ENCODE results near the gene ATF6B.
"Not testable (repeated sequence)": the region's sequence is repeated elsewhere in the genome, so short reads cannot be mapped to it uniquely, and the experiment has no call there.

Gene ATF6B

DNA sequence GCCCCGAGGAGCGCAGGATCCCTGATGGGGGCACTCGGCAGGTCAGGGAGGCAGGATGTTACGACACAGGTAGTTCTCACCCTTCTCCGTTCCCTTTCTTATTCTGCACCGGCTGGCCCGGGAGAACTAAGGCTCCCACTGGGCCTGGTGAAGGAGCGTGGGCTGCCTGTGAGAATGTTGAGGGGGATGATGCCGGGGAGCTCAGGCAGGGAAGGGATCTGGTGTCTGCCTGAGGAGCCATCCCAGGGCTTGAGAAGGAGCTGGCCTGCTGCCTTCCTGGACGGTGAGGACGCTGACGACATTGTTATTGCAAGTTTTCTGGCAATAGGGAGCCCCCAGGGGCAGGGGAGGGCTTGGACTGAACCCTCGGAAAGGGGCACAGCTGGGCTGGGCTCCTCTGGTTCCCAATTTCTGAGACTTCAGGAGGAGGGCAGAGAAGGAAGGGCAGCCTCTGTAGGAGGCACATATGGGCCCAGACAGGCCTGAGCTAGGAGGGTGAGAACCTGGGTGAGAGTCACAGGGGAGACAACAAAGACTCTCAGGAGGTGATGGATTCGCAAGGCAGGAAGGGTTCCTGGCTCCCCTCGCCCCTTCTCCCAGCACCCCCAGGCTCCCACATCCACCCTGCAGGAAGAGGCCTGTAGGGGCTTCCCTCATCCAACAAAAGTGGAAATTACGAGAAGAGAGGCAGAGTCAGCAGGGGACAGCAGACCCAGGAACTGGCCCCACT lies 57.1 kb downstream of the ATF6B start:
- Histone ChIP-seq H3K27ac (no peak overlapping the region), H3K4me1 (ENCODE audit: control insufficient read depth in 1 of 2, insufficient read depth in 1 of 2, low read depth in 1 of 2, low read length in 1 of 2) (no peaks in the 10 kb centered on the region), H3K4me3 (ENCODE audit: low read depth in 1 of 2, low read length in 1 of 2) (no peak overlapping the region), H3K27me3 (no peaks in the 10 kb centered on the region), H3K36me3 (no peaks in the 10 kb centered on the region), H3K9me3 (no peaks in the 10 kb centered on the region)
- TF ChIP-seq, protein P1, sequence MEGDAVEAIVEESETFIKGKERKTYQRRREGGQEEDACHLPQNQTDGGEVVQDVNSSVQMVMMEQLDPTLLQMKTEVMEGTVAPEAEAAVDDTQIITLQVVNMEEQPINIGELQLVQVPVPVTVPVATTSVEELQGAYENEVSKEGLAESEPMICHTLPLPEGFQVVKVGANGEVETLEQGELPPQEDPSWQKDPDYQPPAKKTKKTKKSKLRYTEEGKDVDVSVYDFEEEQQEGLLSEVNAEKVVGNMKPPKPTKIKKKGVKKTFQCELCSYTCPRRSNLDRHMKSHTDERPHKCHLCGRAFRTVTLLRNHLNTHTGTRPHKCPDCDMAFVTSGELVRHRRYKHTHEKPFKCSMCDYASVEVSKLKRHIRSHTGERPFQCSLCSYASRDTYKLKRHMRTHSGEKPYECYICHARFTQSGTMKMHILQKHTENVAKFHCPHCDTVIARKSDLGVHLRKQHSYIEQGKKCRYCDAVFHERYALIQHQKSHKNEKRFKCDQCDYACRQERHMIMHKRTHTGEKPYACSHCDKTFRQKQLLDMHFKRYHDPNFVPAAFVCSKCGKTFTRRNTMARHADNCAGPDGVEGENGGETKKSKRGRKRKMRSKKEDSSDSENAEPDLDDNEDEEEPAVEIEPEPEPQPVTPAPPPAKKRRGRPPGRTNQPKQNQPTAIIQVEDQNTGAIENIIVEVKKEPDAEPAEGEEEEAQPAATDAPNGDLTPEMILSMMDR (IDR thresholded peaks at IDR 0.05) = no peak

DNA sequence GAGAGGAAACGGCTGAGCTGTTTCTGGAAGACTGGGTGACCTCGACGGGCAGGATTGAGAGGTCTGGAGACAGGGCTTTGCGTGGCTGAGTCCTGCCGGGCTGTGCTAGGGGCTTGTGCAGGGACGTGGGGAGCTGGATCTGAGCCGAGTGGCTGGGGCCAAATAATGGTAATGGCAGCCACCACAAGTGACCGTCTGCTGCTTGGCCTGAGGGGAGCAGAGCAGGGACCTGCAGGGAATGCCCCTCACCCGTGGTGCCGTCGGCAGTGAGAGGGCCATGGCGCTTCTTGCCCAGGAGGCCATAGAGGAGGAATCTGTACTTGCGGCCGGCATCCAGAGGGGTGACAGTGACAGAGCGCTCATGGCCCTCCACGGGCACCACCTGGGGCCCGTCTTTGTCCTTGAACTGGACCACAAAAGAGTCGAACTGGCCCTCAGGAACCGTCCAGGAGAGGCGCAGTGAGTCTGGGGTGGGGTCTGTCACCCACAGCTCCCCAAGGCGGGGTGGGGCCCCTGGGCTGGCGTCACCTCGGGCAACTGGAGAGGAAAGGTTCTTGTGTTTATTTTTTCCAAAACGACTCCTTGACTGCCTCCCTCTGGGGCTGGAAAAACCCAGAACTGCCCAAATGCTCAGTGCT lies 58.0 kb downstream of the ATF6B start:
- TF ChIP-seq, protein P1 (IDR thresholded peaks at IDR 0.05) = no peak
- Histone ChIP-seq H3K4me3 (ENCODE audit: low read depth in 1 of 2, low read length in 1 of 2) (no peak overlapping the region), H3K36me3 (no peaks in the 10 kb centered on the region), H3K27ac (no peak overlapping the region), H3K4me1 (ENCODE audit: control insufficient read depth in 1 of 2, insufficient read depth in 1 of 2, low read depth in 1 of 2, low read length in 1 of 2) (no peaks in the 10 kb centered on the region), H3K27me3 (no peaks in the 10 kb centered on the region), H3K9me3 (no peaks in the 10 kb centered on the region)

DNA sequence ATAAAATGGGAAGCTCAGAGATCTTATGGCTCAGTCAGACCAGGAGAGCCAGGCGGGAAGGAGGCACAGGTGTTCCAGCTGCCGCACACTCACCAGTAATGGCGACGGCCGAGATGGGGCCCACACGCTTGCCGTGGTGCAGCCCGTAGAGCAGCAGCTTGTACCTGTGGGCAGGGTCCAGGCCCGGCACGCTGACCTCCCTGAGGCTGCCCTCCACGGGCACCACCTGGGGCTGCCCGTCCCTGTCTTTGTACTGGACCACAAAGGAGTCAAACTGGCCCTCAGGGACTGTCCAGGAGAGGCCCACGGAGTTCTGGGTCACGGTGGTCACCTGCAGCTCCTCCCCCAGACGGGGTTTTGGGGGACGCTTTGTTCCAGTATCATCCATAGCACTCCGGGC lies 58.6 kb downstream of the ATF6B start:
- Histone ChIP-seq H3K4me3 (ENCODE audit: low read depth in 1 of 2, low read length in 1 of 2) (no peak overlapping the region), H3K27ac (no peak overlapping the region), H3K9me3 (no peaks in the 10 kb centered on the region), H3K27me3 (no peaks in the 10 kb centered on the region), H3K36me3 (no peaks in the 10 kb centered on the region), H3K4me1 (ENCODE audit: control insufficient read depth in 1 of 2, insufficient read depth in 1 of 2, low read depth in 1 of 2, low read length in 1 of 2) (no peaks in the 10 kb centered on the region)
- TF ChIP-seq, protein P1 (IDR thresholded peaks at IDR 0.05) = no peak

DNA sequence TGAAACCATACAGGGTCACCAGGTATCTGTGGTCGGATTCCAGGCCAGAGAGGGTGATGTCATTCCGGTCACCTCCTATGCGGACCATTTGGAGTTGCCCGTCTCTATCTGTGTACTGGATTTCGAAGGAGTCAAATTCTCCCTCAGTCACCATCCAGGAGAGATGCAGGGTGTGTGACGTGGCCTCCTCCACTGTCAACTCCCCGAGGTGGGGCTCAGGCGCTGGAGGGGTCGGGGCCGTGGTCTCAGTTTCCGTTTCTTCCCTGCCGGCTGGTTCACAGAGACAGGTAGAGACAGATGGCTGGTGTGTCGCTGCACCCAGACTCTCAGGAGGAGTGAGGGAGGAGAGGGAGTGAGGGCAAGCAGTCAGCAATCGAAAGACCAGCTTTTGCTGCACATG lies 59.2 kb downstream of the ATF6B start:
- Histone ChIP-seq H3K9me3 (no peaks in the 10 kb centered on the region), H3K4me1 (ENCODE audit: control insufficient read depth in 1 of 2, insufficient read depth in 1 of 2, low read depth in 1 of 2, low read length in 1 of 2) (no peaks in the 10 kb centered on the region), H3K27ac (no peak overlapping the region), H3K27me3 (no peaks in the 10 kb centered on the region), H3K4me3 (ENCODE audit: low read depth in 1 of 2, low read length in 1 of 2) (no peak overlapping the region), H3K36me3 (no peaks in the 10 kb centered on the region)
- TF ChIP-seq, protein P1 (IDR thresholded peaks at IDR 0.05) = no peak

DNA sequence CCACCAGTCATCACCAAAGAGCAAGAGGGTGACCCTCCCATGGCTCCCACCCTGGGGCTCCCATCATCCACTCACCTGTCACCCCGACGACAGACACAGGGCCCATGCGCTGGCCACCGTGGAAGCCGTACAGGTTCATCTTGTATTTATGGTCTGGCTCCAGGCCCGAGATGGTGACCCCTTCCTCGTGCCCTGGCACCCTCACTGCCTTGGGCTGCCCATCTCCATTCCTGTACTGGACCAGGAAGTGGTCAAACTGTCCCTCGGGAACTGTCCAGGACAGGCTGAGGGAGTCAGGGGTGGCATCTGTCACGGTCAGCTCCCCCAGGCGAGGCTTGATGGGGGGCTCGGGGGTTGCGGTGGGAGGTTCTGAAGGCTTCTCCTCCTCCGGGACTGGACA lies 59.7 kb downstream of the ATF6B start:
- H3K27me3 ChIP-seq; H3K4me1 ChIP-seq (ENCODE audit: control insufficient read depth in 1 of 2, insufficient read depth in 1 of 2, low read depth in 1 of 2, low read length in 1 of 2); H3K9me3 ChIP-seq; H3K36me3 ChIP-seq; H3K27ac ChIP-seq; H3K4me3 ChIP-seq (ENCODE audit: low read depth in 1 of 2, low read length in 1 of 2): not testable (repeated sequence)

DNA sequence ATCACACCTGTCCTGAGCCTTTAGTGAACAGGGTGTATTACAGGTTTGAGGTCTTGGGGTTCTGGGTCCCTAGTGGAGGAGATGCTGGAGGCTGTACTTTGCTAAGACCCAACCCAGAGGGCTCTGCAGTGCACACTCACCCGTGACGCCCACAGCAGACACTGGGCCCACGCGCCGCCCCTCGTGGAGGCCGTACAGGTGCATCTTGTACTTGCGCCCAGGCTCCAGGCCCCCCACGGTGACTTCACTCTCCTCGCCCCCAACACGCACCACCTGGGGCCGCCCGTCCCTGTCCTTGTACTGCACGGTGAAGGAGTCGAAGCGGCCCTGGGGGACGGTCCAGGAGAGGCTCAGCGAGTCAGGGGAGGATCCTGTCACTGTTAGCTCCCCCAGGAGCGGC lies 60.5 kb downstream of the ATF6B start:
- not testable (repeated sequence) for H3K27ac ChIP-seq; H3K27me3 ChIP-seq; H3K9me3 ChIP-seq; H3K4me1 ChIP-seq (ENCODE audit: control insufficient read depth in 1 of 2, insufficient read depth in 1 of 2, low read depth in 1 of 2, low read length in 1 of 2); H3K4me3 ChIP-seq (ENCODE audit: low read depth in 1 of 2, low read length in 1 of 2); H3K36me3 ChIP-seq
